ENCODE measurements around the gene ABHD17B.

The ABHD17B gene

GRCh38 chr9:71857159-71857558 lies 53.8 kb downstream of the ABHD17B start:
- no peak overlapping the region for H3K4me3 ChIP-seq (ENCODE audit: low read depth, low read length)
- in situ Hi-C loops (cut with HindIII; ENCODE audit: low sequenced_read_pairs), result no loop called here
- DNase-seq (ENCODE audit: low read depth), result no peak
- TF ChIP-seq CTCF (IDR thresholded peaks at IDR 0.05; ENCODE audit: low read depth, low read length, missing control alignments), result no peak

- no peak overlapping the region for H3K4me3 ChIP-seq (ENCODE audit: low read depth, low read length)
- no peak for DNase-seq (ENCODE audit: low read depth)
- in situ Hi-C loops (cut with HindIII; ENCODE audit: low sequenced_read_pairs), result no loop called here
- no peak for TF ChIP-seq CTCF (IDR thresholded peaks at IDR 0.05; ENCODE audit: low read depth, low read length, missing control alignments)
Measured at GRCh38 chr9:71854811-71855210, 56.2 kb downstream of the ABHD17B start.

- no peak overlapping the region for H3K4me3 ChIP-seq (ENCODE audit: low read depth, low read length)
- DNase-seq (ENCODE audit: low read depth), result no peak
- in situ Hi-C loops (cut with HindIII; ENCODE audit: low sequenced_read_pairs), result no loop called here
- no peak for TF ChIP-seq CTCF (IDR thresholded peaks at IDR 0.05; ENCODE audit: low read depth, low read length, missing control alignments)
Measured at GRCh38 chr9:71853084-71853483, 57.9 kb downstream of the ABHD17B start.

GRCh38 chr9:71850996-71851395 lies 60.0 kb downstream of the ABHD17B start:
- no peak overlapping the region for H3K4me3 ChIP-seq (ENCODE audit: low read depth, low read length)
- DNase-seq (ENCODE audit: low read depth), result no peak
- TF ChIP-seq CTCF (IDR thresholded peaks at IDR 0.05; ENCODE audit: low read depth, low read length, missing control alignments), result no peak
- in situ Hi-C loops (cut with HindIII; ENCODE audit: low sequenced_read_pairs), result no loop called here

GRCh38 chr9:71847892-71848291 lies 63.1 kb downstream of the ABHD17B start:
- H3K4me3 ChIP-seq (ENCODE audit: low read depth, low read length), result no peak overlapping the region
- TF ChIP-seq CTCF (IDR thresholded peaks at IDR 0.05; ENCODE audit: low read depth, low read length, missing control alignments), result no peak
- DNase-seq (ENCODE audit: low read depth), result no peak
- in situ Hi-C loops (cut with HindIII; ENCODE audit: low sequenced_read_pairs), result no loop called here

GRCh38 chr9:71844808-71845207 lies 66.2 kb downstream of the ABHD17B start:
- no peak for TF ChIP-seq CTCF (IDR thresholded peaks at IDR 0.05; ENCODE audit: low read depth, low read length, missing control alignments)
- in situ Hi-C loops (cut with HindIII; ENCODE audit: low sequenced_read_pairs), result no loop called here
- no peak for DNase-seq (ENCODE audit: low read depth)
- H3K4me3 ChIP-seq (ENCODE audit: low read depth, low read length), result no peak overlapping the region

- no peak for DNase-seq (ENCODE audit: low read depth)
- in situ Hi-C loops (cut with HindIII; ENCODE audit: low sequenced_read_pairs), result no loop called here
- H3K4me3 ChIP-seq (ENCODE audit: low read depth, low read length), result no peak overlapping the region
- TF ChIP-seq CTCF (IDR thresholded peaks at IDR 0.05; ENCODE audit: low read depth, low read length, missing control alignments), result no peak
Measured at GRCh38 chr9:71839668-71840067, 71.3 kb downstream of the ABHD17B start.
